NOMO-1 (cell line): ENCODE results near the gene PLTP.
"Not testable (repeated sequence)": the region's sequence is repeated elsewhere in the genome, so short reads cannot be mapped to it uniquely, and the experiment has no call there.

Experiments used
- DNase-seq, 2 experiments: peaks; one replicate each; lab custom pipeline; 2025; ENCODE audit not compliant: unreplicated experiment in 2 of 2; lab: John Stamatoyannopoulos, UW

The PLTP gene

GRCh38 chr20:45944965-45945677 lies 33.2 kb upstream of the PLTP start:
- no peak for DNase-seq

GRCh38 chr20:45944151-45944964 lies 32.4 kb upstream of the PLTP start:
- peak; percentile 42 to 82 for DNase-seq

- DNase-seq: no peak
Measured at GRCh38 chr20:45943613-45944012, 31.7 kb upstream of the PLTP start.

GRCh38 chr20:45940469-45940868 lies 28.5 kb upstream of the PLTP start:
- DNase-seq: no peak

- no peak for DNase-seq
Measured at GRCh38 chr20:45940053-45940452, 28.1 kb upstream of the PLTP start.

- no peak for DNase-seq
Measured at GRCh38 chr20:45938727-45939438, 26.9 kb upstream of the PLTP start.

GRCh38 chr20:45937765-45938164 lies 25.8 kb upstream of the PLTP start:
- no peak for DNase-seq

- DNase-seq: no peak
Measured at GRCh38 chr20:45935416-45936046, 23.6 kb upstream of the PLTP start.

GRCh38 chr20:45934586-45935415 lies 22.8 kb upstream of the PLTP start, which contains the start of gene PCIF1:
PCIF1 (plus strand) TSS chr20:45934683; CDS start chr20:45939000, 4,317 bp downstream.
- DNase-seq: peak; percentile 95 to 96

GRCh38 chr20:45934046-45934585 lies 22.2 kb upstream of the PLTP start:
- no peak for DNase-seq

GRCh38 chr20:45933266-45934045 lies 21.5 kb upstream of the PLTP start:
- DNase-seq: peak; percentile 48 to 54

GRCh38 chr20:45931680-45932079 lies 19.7 kb upstream of the PLTP start:
- not testable (repeated sequence) for DNase-seq

GRCh38 chr20:45927071-45927878 lies 15.3 kb upstream of the PLTP start:
- DNase-seq: no peak

- DNase-seq: no peak
Measured at GRCh38 chr20:45926731-45927070, 14.7 kb upstream of the PLTP start.

GRCh38 chr20:45925821-45926506 lies 14.0 kb upstream of the PLTP start:
- DNase-seq: no peak

- DNase-seq: no peak
Measured at GRCh38 chr20:45924391-45925261, 12.7 kb upstream of the PLTP start.
